HUES48 (cell line): Measurements from ENCODE around the gene PBOV1.

Experiments
- H3K27ac ChIP-seq: one replicate; pipeline ENCODE4 v1.7.0; 2013; ENCODE audit warnings: low read depth, low read length, inconsistent platforms
- H3K27me3 ChIP-seq: 2 replicates; pipeline ENCODE4 v1.6.1; 2013; ENCODE audit warnings: mild to moderate bottlenecking, low read length; ENCODE audit not compliant: control insufficient read depth, insufficient read depth
- H3K36me3 ChIP-seq: 2 replicates; pipeline ENCODE4 v1.6.1; 2013; ENCODE audit warnings: low read length; ENCODE audit not compliant: control insufficient read depth, insufficient read depth
- H3K4me1 ChIP-seq: 2 replicates; pipeline ENCODE4 v1.6.1; 2013; ENCODE audit warnings: mild to moderate bottlenecking, low read length; ENCODE audit not compliant: control insufficient read depth, insufficient read depth
- H3K4me3 ChIP-seq: 2 replicates; pipeline ENCODE4 v1.5.1; 2013; ENCODE audit warnings: mild to moderate bottlenecking, low read depth, low read length
- H3K9ac ChIP-seq: 2 replicates; pipeline ENCODE4 v1.6.1; 2013; ENCODE audit warnings: mild to moderate bottlenecking, low read depth, low read length, moderate library complexity
- H3K9me3 ChIP-seq: 2 replicates; pipeline ENCODE4 v1.6.1; 2013; ENCODE audit warnings: low read length; ENCODE audit not compliant: control insufficient read depth, insufficient read depth

Gene PBOV1

GRCh38 chr6:138238368-138238767 is 20.1 kb upstream of the PBOV1 start:
- H3K4me1 ChIP-seq, result peaks cover 3% of the 10 kb centered on the region; the same call in 1 of the 2 replicates
- H3K27me3 ChIP-seq, result no peaks in the 10 kb centered on the region
- no peak overlapping the region for H3K27ac ChIP-seq
- no peak overlapping the region for H3K4me3 ChIP-seq
- no peaks in the 10 kb centered on the region for H3K36me3 ChIP-seq
- no peaks in the 10 kb centered on the region for H3K9me3 ChIP-seq
- H3K9ac ChIP-seq, result no peak overlapping the region

- H3K9ac ChIP-seq, result no peak overlapping the region
- H3K4me1 ChIP-seq, result peaks cover 3% of the 10 kb centered on the region; the same call in 1 of the 2 replicates
- no peak overlapping the region for H3K4me3 ChIP-seq
- H3K36me3 ChIP-seq, result no peaks in the 10 kb centered on the region
- H3K9me3 ChIP-seq, result no peaks in the 10 kb centered on the region
- no peaks in the 10 kb centered on the region for H3K27me3 ChIP-seq
- no peak overlapping the region for H3K27ac ChIP-seq
Measured at GRCh38 chr6:138237463-138237862, 19.2 kb upstream of the PBOV1 start.

- Histone ChIP-seq H3K4me3 (no peak overlapping the region), H3K9me3 (no peaks in the 10 kb centered on the region), H3K27ac (no peak overlapping the region), H3K36me3 (no peaks in the 10 kb centered on the region), H3K9ac (no peak overlapping the region), H3K27me3 (no peaks in the 10 kb centered on the region), H3K4me1 (peaks cover 2% of the 10 kb centered on the region; the same call in 1 of the 2 replicates)
Measured at GRCh38 chr6:138235693-138236092, 17.4 kb upstream of the PBOV1 start.

GRCh38 chr6:138235205-138235604 is 16.9 kb upstream of the PBOV1 start:
- H3K27ac ChIP-seq, result no peak overlapping the region
- no peaks in the 10 kb centered on the region for H3K4me1 ChIP-seq
- H3K27me3 ChIP-seq, result no peaks in the 10 kb centered on the region
- no peaks in the 10 kb centered on the region for H3K36me3 ChIP-seq
- H3K9ac ChIP-seq, result no peak overlapping the region
- no peaks in the 10 kb centered on the region for H3K9me3 ChIP-seq
- no peak overlapping the region for H3K4me3 ChIP-seq

GRCh38 chr6:138234363-138234762 is 16.1 kb upstream of the PBOV1 start:
- H3K27me3 ChIP-seq, result no peaks in the 10 kb centered on the region
- no peak overlapping the region for H3K27ac ChIP-seq
- H3K36me3 ChIP-seq, result peaks cover 5% of the 10 kb centered on the region; the same call in 1 of the 2 replicates
- H3K9ac ChIP-seq, result no peak overlapping the region
- H3K4me3 ChIP-seq, result no peak overlapping the region
- H3K4me1 ChIP-seq, result no peaks in the 10 kb centered on the region
- no peaks in the 10 kb centered on the region for H3K9me3 ChIP-seq

GRCh38 chr6:138231381-138231886 is 13.1 kb upstream of the PBOV1 start:
- Histone ChIP-seq H3K36me3 (peaks cover 5% of the 10 kb centered on the region; the same call in 1 of the 2 replicates), H3K9ac (no peak overlapping the region), H3K4me3 (no peak overlapping the region), H3K4me1 (no peaks in the 10 kb centered on the region), H3K27ac (no peak overlapping the region), H3K9me3 (no peaks in the 10 kb centered on the region), H3K27me3 (no peaks in the 10 kb centered on the region)

- Histone ChIP-seq H3K4me3 (no peak overlapping the region), H3K4me1 (no peaks in the 10 kb centered on the region), H3K27ac (no peak overlapping the region), H3K9ac (no peak overlapping the region), H3K27me3 (no peaks in the 10 kb centered on the region), H3K9me3 (no peaks in the 10 kb centered on the region), H3K36me3 (peaks cover 5% of the 10 kb centered on the region; the same call in 1 of the 2 replicates)
Measured at GRCh38 chr6:138230759-138231380, 12.6 kb upstream of the PBOV1 start.

GRCh38 chr6:138230221-138230620 is 11.9 kb upstream of the PBOV1 start:
- Histone ChIP-seq H3K27me3 (no peaks in the 10 kb centered on the region), H3K9me3 (no peaks in the 10 kb centered on the region), H3K4me3 (no peak overlapping the region), H3K27ac (no peak overlapping the region), H3K4me1 (no peaks in the 10 kb centered on the region), H3K9ac (no peak overlapping the region), H3K36me3 (peaks cover 5% of the 10 kb centered on the region; the same call in 1 of the 2 replicates)

- no peak overlapping the region for H3K27ac ChIP-seq
- no peaks in the 10 kb centered on the region for H3K9me3 ChIP-seq
- H3K4me3 ChIP-seq, result no peak overlapping the region
- no peaks in the 10 kb centered on the region for H3K4me1 ChIP-seq
- no peak overlapping the region for H3K9ac ChIP-seq
- peaks cover 5% of the 10 kb centered on the region; the same call in 1 of the 2 replicates for H3K36me3 ChIP-seq
- no peaks in the 10 kb centered on the region for H3K27me3 ChIP-seq
Measured at GRCh38 chr6:138229663-138230179, 11.4 kb upstream of the PBOV1 start.

- H3K9me3 ChIP-seq, result no peaks in the 10 kb centered on the region
- H3K4me3 ChIP-seq, result no peak overlapping the region
- peaks cover 8% of the 10 kb centered on the region for H3K36me3 ChIP-seq
- no peak overlapping the region for H3K27ac ChIP-seq
- no peak overlapping the region for H3K9ac ChIP-seq
- no peaks in the 10 kb centered on the region for H3K4me1 ChIP-seq
- H3K27me3 ChIP-seq, result no peaks in the 10 kb centered on the region
Measured at GRCh38 chr6:138229072-138229471, 10.8 kb upstream of the PBOV1 start.

- H3K27ac ChIP-seq, result no peak overlapping the region
- H3K4me3 ChIP-seq, result no peak overlapping the region
- H3K9me3 ChIP-seq, result no peaks in the 10 kb centered on the region
- H3K36me3 ChIP-seq, result peaks cover 8% of the 10 kb centered on the region
- H3K9ac ChIP-seq, result no peak overlapping the region
- no peaks in the 10 kb centered on the region for H3K4me1 ChIP-seq
- H3K27me3 ChIP-seq, result no peaks in the 10 kb centered on the region
Measured at GRCh38 chr6:138227316-138227781, 9.1 kb upstream of the PBOV1 start.
